DND-41 (cell line): ENCODE results near the gene ASB14.

Experiments
- ATAC-seq: fragments of 200-7000 bp; cut with Tn5 transposase; 3 replicates; pipeline ENCODE4 v1.9.1; 2021; ENCODE audit warnings: low read depth; ENCODE audit not compliant: insufficient read depth
- DNase-seq: peaks from one replicate; pipeline ENCODE4 v3.0.0-alpha.2; 2020
- H2AFZ ChIP-seq: 2 replicates; pipeline ENCODE4 v1.6.0; 2012; ENCODE audit warnings: low read depth, low read length
- H3K27ac ChIP-seq: 2 replicates; pipeline ENCODE4 v1.5.1; 2012; ENCODE audit warnings: low read length, inconsistent platforms
- H3K27me3 ChIP-seq: fragments of 200-600 bp; sonication (generic); 2 replicates; pipeline ENCODE4 v1.6.0; 2012; ENCODE audit warnings: low read length, mild to moderate bottlenecking, inconsistent platforms; ENCODE audit not compliant: insufficient read depth, poor library complexity
- H3K36me3 ChIP-seq: 2 replicates; pipeline ENCODE4 v1.5.1; 2012; ENCODE audit warnings: low read length, inconsistent platforms; ENCODE audit not compliant: insufficient read depth
- H3K4me1 ChIP-seq: 2 replicates; pipeline ENCODE4 v1.5.1; 2012; ENCODE audit warnings: mild to moderate bottlenecking, low read length; ENCODE audit not compliant: insufficient read depth
- H3K4me2 ChIP-seq: 2 replicates; pipeline ENCODE4 v1.6.0; 2012; ENCODE audit warnings: mild to moderate bottlenecking, moderate library complexity, low read length, inconsistent platforms; ENCODE audit not compliant: insufficient read depth
- H3K4me3 ChIP-seq, 2 experiments: fragments of 200-600 bp in 1 of 2; shearing (Covaris generic) in 1 of 2; 2 replicates each; pipeline ENCODE4 v1.5.1; 2012 to 2016; ENCODE audit warnings: inconsistent platforms in 2 of 2, low read length in 2 of 2, mild to moderate bottlenecking in 2 of 2, low read depth in 1 of 2, moderate library complexity in 1 of 2
- H3K79me2 ChIP-seq: 2 replicates; pipeline ENCODE4 v1.6.0; 2012; ENCODE audit warnings: low read length, inconsistent platforms; ENCODE audit not compliant: insufficient read depth
- H3K9ac ChIP-seq: 2 replicates; pipeline ENCODE4 v1.6.0; 2012; ENCODE audit warnings: low read depth, mild to moderate bottlenecking, inconsistent platforms, low read length, moderate library complexity
- H3K9me3 ChIP-seq: 2 replicates; pipeline ENCODE4 v1.5.1; 2012; ENCODE audit warnings: low read length, moderate library complexity, mild to moderate bottlenecking, inconsistent platforms; ENCODE audit not compliant: insufficient read depth, severe bottlenecking
- H4K20me1 ChIP-seq: 2 replicates; pipeline ENCODE4 v1.6.0; 2012; ENCODE audit warnings: low read length; ENCODE audit not compliant: insufficient read depth
- CTCF ChIP-seq: IDR thresholded peaks from 2 replicates; pipeline ENCODE4 v1.5.1; 2012; ENCODE audit warnings: borderline replicate concordance, low read length, moderate library complexity, mild to moderate bottlenecking; ENCODE audit not compliant: poor library complexity, severe bottlenecking; ENCODE audit errors: extremely low read depth
- EZH2 ChIP-seq: IDR thresholded peaks from 3 replicates; pipeline ENCODE4 v1.6.1; 2012; ENCODE audit warnings: borderline replicate concordance, low read depth, mild to moderate bottlenecking, moderate library complexity, low read length, inconsistent platforms; ENCODE audit not compliant: severe bottlenecking

ASB14 gene

GRCh38 chr3:57252404-57252803 is 40.1 kb downstream of the ASB14 start:
- Histone ChIP-seq H3K4me3 (no peak overlapping the region), H3K9ac (no peak overlapping the region), H3K27me3 (no peaks in the 10 kb centered on the region), H3K9me3 (no peaks in the 10 kb centered on the region), H3K4me1 (no peaks in the 10 kb centered on the region), H3K27ac (no peak overlapping the region), H4K20me1 (no peaks in the 10 kb centered on the region), H3K36me3 (peaks cover 64% of the 10 kb centered on the region), H2AFZ (no peak overlapping the region), H3K4me2 (no peak overlapping the region), H3K79me2 (0 out of 2 replicates have a peak, but pooled peaks cover 2% of the 10 kb centered on the region)
- DNase-seq = no peak
- no peak for TF ChIP-seq EZH2
- no peak for TF ChIP-seq CTCF
- no peak for ATAC-seq

GRCh38 chr3:57244946-57245345 is 47.5 kb downstream of the ASB14 start:
- H4K20me1 ChIP-seq = no peaks in the 10 kb centered on the region
- no peak for ATAC-seq

GRCh38 chr3:57234613-57235575 is 57.6 kb downstream of the ASB14 start:
- no peaks in the 10 kb centered on the region for H3K27me3 ChIP-seq
- peaks cover 56% of the 10 kb centered on the region for H3K79me2 ChIP-seq
- peaks cover 11% of the 10 kb centered on the region; the same call in 1 of the 2 replicates for H4K20me1 ChIP-seq
- no peak for ATAC-seq
- no peak overlapping the region for H2AFZ ChIP-seq
- no peak overlapping the region for H3K4me2 ChIP-seq
- no peak overlapping the region for H3K27ac ChIP-seq
- no peak overlapping the region for H3K9ac ChIP-seq
- no peak for TF ChIP-seq CTCF
- TF ChIP-seq EZH2 = no peak
- peaks cover 6% of the 10 kb centered on the region; the same call in 1 of the 2 replicates for H3K4me1 ChIP-seq
- peaks cover 36% of the 10 kb centered on the region for H3K36me3 ChIP-seq
- no peak overlapping the region for H3K4me3 ChIP-seq
- H3K9me3 ChIP-seq = no peaks in the 10 kb centered on the region
- no peak for DNase-seq

More at GRCh38 chr3:57244946-57245345, 47.5 kb downstream of the ASB14 start:
- peaks cover 95% of the 10 kb centered on the region for H3K36me3 ChIP-seq
- H3K9ac ChIP-seq = no peak overlapping the region
- H3K27ac ChIP-seq = no peak overlapping the region
- 0 out of 2 replicates have a peak, but pooled peaks cover 2% of the 10 kb centered on the region for H3K79me2 ChIP-seq
- TF ChIP-seq CTCF (no peak), EZH2 (no peak)
- H3K4me1 ChIP-seq = no peaks in the 10 kb centered on the region
- no peak overlapping the region for H2AFZ ChIP-seq
- H3K9me3 ChIP-seq = no peaks in the 10 kb centered on the region
- no peaks in the 10 kb centered on the region for H3K27me3 ChIP-seq
- H3K4me3 ChIP-seq = no peak overlapping the region
- no peak overlapping the region for H3K4me2 ChIP-seq
- DNase-seq = no peak
